Mesenchymal stem cell (in vitro differentiated cells and primary cell): ENCODE data around the gene CPNE4.

Source experiments
- DNase-seq: peaks from one replicate; pipeline ENCODE4 v3.0.0-alpha.2; 2013
- H2AFZ ChIP-seq: one replicate; pipeline ENCODE4 v1.6.1; 2013; ENCODE audit warnings: low read depth, mild to moderate bottlenecking, control low read depth, inconsistent platforms, low read length, moderate library complexity
- H2AK5ac ChIP-seq: 2 replicates; pipeline ENCODE4 v1.6.1; 2013; ENCODE audit warnings: low read length, moderate library complexity, mild to moderate bottlenecking, inconsistent platforms; ENCODE audit not compliant: severe bottlenecking
- H2BK120ac ChIP-seq: one replicate; pipeline ENCODE4 v1.6.1; 2013; ENCODE audit warnings: low read depth, mild to moderate bottlenecking, inconsistent platforms, low read length, moderate library complexity
- H2BK12ac ChIP-seq, 2 experiments: one replicate each; pipeline ENCODE4 v1.6.1; 2013; ENCODE audit warnings: inconsistent platforms in 2 of 2, low read length in 2 of 2, mild to moderate bottlenecking in 2 of 2, moderate library complexity in 2 of 2, control low read depth in 1 of 2
- H2BK15ac ChIP-seq: one replicate; pipeline ENCODE4 v1.6.1; 2013; ENCODE audit warnings: mild to moderate bottlenecking, low read depth, inconsistent platforms; ENCODE audit not compliant: poor library complexity, severe bottlenecking
- H2BK5ac ChIP-seq: 2 replicates; pipeline ENCODE4 v1.6.1; 2013; ENCODE audit warnings: low read depth, mild to moderate bottlenecking, low read length, control low read depth, inconsistent platforms; ENCODE audit not compliant: poor library complexity, severe bottlenecking
- H3K14ac ChIP-seq, 2 experiments: one replicate each; pipeline ENCODE4 v1.6.1; 2013; ENCODE audit warnings: inconsistent platforms in 2 of 2, low read length in 2 of 2, control low read depth in 1 of 2, mild to moderate bottlenecking in 1 of 2, moderate library complexity in 1 of 2
- H3K18ac ChIP-seq, 2 experiments: one replicate each; pipeline ENCODE4 v1.6.1; 2013; ENCODE audit warnings: inconsistent platforms in 2 of 2, low read length in 2 of 2, control low read depth in 1 of 2, low read depth in 1 of 2, mild to moderate bottlenecking in 1 of 2
- H3K23ac ChIP-seq, 2 experiments: one replicate each; pipeline ENCODE4 v1.6.1; 2013; ENCODE audit warnings: inconsistent platforms in 2 of 2, low read length in 2 of 2, mild to moderate bottlenecking in 2 of 2, moderate library complexity in 2 of 2, control low read depth in 1 of 2
- H3K27ac ChIP-seq: 2 replicates; pipeline ENCODE4 v1.5.1; 2013; ENCODE audit warnings: mild to moderate bottlenecking, moderate library complexity, low read length, control low read depth, inconsistent platforms; ENCODE audit not compliant: poor library complexity, severe bottlenecking
- H3K27me3 ChIP-seq, 2 experiments: 2 replicates each; pipeline versions ENCODE4 v1.6.1 to v1.7.0; 2013; ENCODE audit warnings: low read length in 2 of 2, mild to moderate bottlenecking in 2 of 2, moderate library complexity in 2 of 2, control low read depth in 1 of 2, inconsistent platforms in 1 of 2; ENCODE audit not compliant: control insufficient read depth in 1 of 2, insufficient read depth in 1 of 2
- H3K36me3 ChIP-seq, 2 experiments: 2 replicates each; pipeline versions ENCODE4 v1.6.1 to v1.7.0; 2013; ENCODE audit warnings: low read length in 2 of 2, control low read depth in 1 of 2, inconsistent platforms in 1 of 2, low read depth in 1 of 2, mild to moderate bottlenecking in 1 of 2; ENCODE audit not compliant: insufficient read depth in 2 of 2, control insufficient read depth in 1 of 2
- H3K4ac ChIP-seq, 2 experiments: one replicate each; pipeline ENCODE4 v1.6.1; 2013; ENCODE audit warnings: inconsistent platforms in 2 of 2, low read length in 2 of 2, mild to moderate bottlenecking in 2 of 2, moderate library complexity in 2 of 2, control low read depth in 1 of 2, low read depth in 1 of 2
- H3K4me1 ChIP-seq: 2 replicates; pipeline ENCODE4 v1.6.1; 2013; ENCODE audit warnings: low read depth, low read length, control low read depth; ENCODE audit not compliant: control insufficient read depth, insufficient read depth
- H3K4me2 ChIP-seq: 2 replicates; pipeline ENCODE4 v1.6.1; 2013; ENCODE audit warnings: low read length, mild to moderate bottlenecking, inconsistent platforms; ENCODE audit not compliant: poor library complexity, severe bottlenecking
- H3K4me3 ChIP-seq, 2 experiments: 2 replicates each; pipeline versions ENCODE4 v1.5.1 to v1.7.0; 2013; ENCODE audit warnings: low read length in 2 of 2, mild to moderate bottlenecking in 2 of 2, control low read depth in 1 of 2, low read depth in 1 of 2; ENCODE audit not compliant: insufficient read depth in 1 of 2
- H3K79me1 ChIP-seq: replicated peaks from 2 replicates; pipeline ENCODE4 v1.6.1; 2013; ENCODE audit warnings: mild to moderate bottlenecking, control low read depth, low read length, inconsistent platforms; ENCODE audit not compliant: poor library complexity, severe bottlenecking
- H3K9ac ChIP-seq: 2 replicates; pipeline ENCODE4 v1.7.0; 2013; ENCODE audit warnings: mild to moderate bottlenecking, low read length, moderate library complexity
- H3K9me3 ChIP-seq: 2 replicates; pipeline ENCODE4 v1.7.0; 2013; ENCODE audit warnings: mild to moderate bottlenecking, low read length; ENCODE audit not compliant: control insufficient read depth
- H4K8ac ChIP-seq: one replicate; pipeline ENCODE4 v1.6.1; 2013; ENCODE audit warnings: inconsistent platforms, mild to moderate bottlenecking, low read length, moderate library complexity
- H4K91ac ChIP-seq: one replicate; pipeline ENCODE4 v1.6.1; 2013; ENCODE audit warnings: mild to moderate bottlenecking, low read length, inconsistent platforms
- WGBS: methylation state at CpG from one replicate; pipeline ENCODE4 v1.1.7; 2013; ENCODE audit warnings: mixed read lengths; 5-methylcytosine and 5-hydroxymethylcytosine counted together

The CPNE4 gene

GRCh38 chr3:131756405-131756804 lies 278.4 kb downstream of the CPNE4 start:
- Histone ChIP-seq H3K18ac (no peak overlapping the region), H3K27ac (no peak overlapping the region), H2BK15ac (no peak overlapping the region), H2AK5ac (no peak overlapping the region), H3K79me1 (no peaks in the 10 kb centered on the region), H4K8ac (no peak overlapping the region), H3K36me3 (no peaks in the 10 kb centered on the region), H2BK5ac (no peak overlapping the region), H3K4me3 (no peak overlapping the region), H2BK12ac (no peak overlapping the region), H3K9me3 (no peaks in the 10 kb centered on the region), H3K23ac (no peak overlapping the region), H3K4me2 (no peak overlapping the region), H2AFZ (no peak overlapping the region), H3K27me3 (no peaks in the 10 kb centered on the region), H4K91ac (no peak overlapping the region), H2BK120ac (no peak overlapping the region), H3K14ac (no peak overlapping the region), H3K9ac (no peak overlapping the region), H3K4me1 (no peaks in the 10 kb centered on the region), H3K4ac (no peak overlapping the region)
- 82% methylated on average over 2 of the region's 2 CpGs for WGBS
- DNase-seq: no peak

GRCh38 chr3:131755380-131755779 lies 279.4 kb downstream of the CPNE4 start:
- H3K79me1 ChIP-seq: no peaks in the 10 kb centered on the region
- H2AFZ ChIP-seq: no peak overlapping the region
- H3K18ac ChIP-seq: no peak overlapping the region
- no peaks in the 10 kb centered on the region for H3K4me1 ChIP-seq
- no peak overlapping the region for H4K91ac ChIP-seq
- H3K4me3 ChIP-seq: no peak overlapping the region
- H3K9me3 ChIP-seq: no peaks in the 10 kb centered on the region
- no peak overlapping the region for H3K14ac ChIP-seq
- no peak for DNase-seq
- no peak overlapping the region for H2BK120ac ChIP-seq
- no peak overlapping the region for H2BK12ac ChIP-seq
- no peak overlapping the region for H3K23ac ChIP-seq
- no peak overlapping the region for H3K4ac ChIP-seq
- H3K27ac ChIP-seq: no peak overlapping the region
- no peak overlapping the region for H2AK5ac ChIP-seq
- no peaks in the 10 kb centered on the region for H3K36me3 ChIP-seq
- H2BK5ac ChIP-seq: no peak overlapping the region
- H3K4me2 ChIP-seq: no peak overlapping the region
- H4K8ac ChIP-seq: no peak overlapping the region
- H3K9ac ChIP-seq: no peak overlapping the region
- no peak overlapping the region for H2BK15ac ChIP-seq
- H3K27me3 ChIP-seq: no peaks in the 10 kb centered on the region

- Histone ChIP-seq H3K4me1 (no peaks in the 10 kb centered on the region), H4K8ac (no peak overlapping the region), H2BK15ac (no peak overlapping the region), H2AK5ac (no peak overlapping the region), H3K4me3 (no peak overlapping the region), H3K23ac (no peak overlapping the region), H2BK120ac (no peak overlapping the region), H3K14ac (no peak overlapping the region), H2BK12ac (no peak overlapping the region), H3K4ac (no peak overlapping the region), H3K36me3 (no peaks in the 10 kb centered on the region), H3K79me1 (no peaks in the 10 kb centered on the region), H4K91ac (no peak overlapping the region), H2AFZ (no peak overlapping the region), H3K27ac (no peak overlapping the region), H3K9ac (no peak overlapping the region), H3K9me3 (no peaks in the 10 kb centered on the region), H3K4me2 (no peak overlapping the region), H3K18ac (no peak overlapping the region), H2BK5ac (no peak overlapping the region), H3K27me3 (no peaks in the 10 kb centered on the region)
- WGBS: no CpG with 5 or more reads among the region's 3 CpGs
- no peak for DNase-seq
Observed at GRCh38 chr3:131750256-131750655, 284.6 kb downstream of the CPNE4 start.

GRCh38 chr3:131749826-131750225 lies 285.0 kb downstream of the CPNE4 start:
- Histone ChIP-seq H3K4me3 (no peak overlapping the region), H4K91ac (no peak overlapping the region), H2BK15ac (no peak overlapping the region), H3K4me2 (no peak overlapping the region), H3K9ac (no peak overlapping the region), H3K4ac (no peak overlapping the region), H2BK120ac (no peak overlapping the region), H2AFZ (no peak overlapping the region), H3K14ac (no peak overlapping the region), H3K9me3 (no peaks in the 10 kb centered on the region), H2BK5ac (no peak overlapping the region), H4K8ac (no peak overlapping the region), H3K4me1 (no peaks in the 10 kb centered on the region), H3K36me3 (no peaks in the 10 kb centered on the region), H2BK12ac (no peak overlapping the region), H3K23ac (no peak overlapping the region), H2AK5ac (no peak overlapping the region), H3K27ac (no peak overlapping the region), H3K18ac (no peak overlapping the region), H3K79me1 (no peaks in the 10 kb centered on the region), H3K27me3 (no peaks in the 10 kb centered on the region)
- DNase-seq: no peak
- WGBS: no CpG with 5 or more reads among the region's 1 CpG
